ENCODE results near the gene KCNK7. TPM values are rescaled to one million over a fixed set of nuclear protein-coding genes. Genes with fewer than 3 reads are reported as not detected.
"Not testable (repeated sequence)": the region's sequence is repeated elsewhere in the genome, so short reads cannot be mapped to it uniquely, and the experiment has no call there.

Gene KCNK7
- total RNA-seq, 4 donors from 2014 or later: 0.39 to 18.6 TPM; not detected in 2

- peak overlapping the region; percentile 100 for H3K27ac ChIP-seq
- peaks cover 53 to 67% of the 10 kb centered on the region in 2 donors for H3K4me1 ChIP-seq
- TF ChIP-seq POLR2A (IDR thresholded peaks at IDR 0.05) (no peak), CTCF (IDR thresholded peaks at IDR 0.05 in 4 of 5, conservative IDR thresholded peaks at IDR 0.05 in 1 of 5) (no peak)
- ATAC-seq: no peak
- intact Hi-C loops (cut with DNase I; ENCODE audit: low total_unique reads) (loop anchor here (2.0 to 5.0 kb wide), 2 partner anchors 99 to 151 kb away; no protein-coding TSS in a partner anchor), in situ Hi-C loops (cut with MboI; ENCODE audit: low sequenced_read_pairs in 4 of 4) (no loop called here)
- H3K9me3 ChIP-seq: no peaks in the 10 kb centered on the region
- DNase-seq: no peak
- peaks cover 0 to 3% of the 10 kb centered on the region in 2 donors for H3K36me3 ChIP-seq
- H3K27me3 ChIP-seq: no peaks in the 10 kb centered on the region
- peak overlapping the region; percentile 84 to 99 (median 95) for H3K4me3 ChIP-seq
These were observed 24.2 kb downstream of the KCNK7 start for GRCh38 chr11:65571420-65571819.

DNA sequence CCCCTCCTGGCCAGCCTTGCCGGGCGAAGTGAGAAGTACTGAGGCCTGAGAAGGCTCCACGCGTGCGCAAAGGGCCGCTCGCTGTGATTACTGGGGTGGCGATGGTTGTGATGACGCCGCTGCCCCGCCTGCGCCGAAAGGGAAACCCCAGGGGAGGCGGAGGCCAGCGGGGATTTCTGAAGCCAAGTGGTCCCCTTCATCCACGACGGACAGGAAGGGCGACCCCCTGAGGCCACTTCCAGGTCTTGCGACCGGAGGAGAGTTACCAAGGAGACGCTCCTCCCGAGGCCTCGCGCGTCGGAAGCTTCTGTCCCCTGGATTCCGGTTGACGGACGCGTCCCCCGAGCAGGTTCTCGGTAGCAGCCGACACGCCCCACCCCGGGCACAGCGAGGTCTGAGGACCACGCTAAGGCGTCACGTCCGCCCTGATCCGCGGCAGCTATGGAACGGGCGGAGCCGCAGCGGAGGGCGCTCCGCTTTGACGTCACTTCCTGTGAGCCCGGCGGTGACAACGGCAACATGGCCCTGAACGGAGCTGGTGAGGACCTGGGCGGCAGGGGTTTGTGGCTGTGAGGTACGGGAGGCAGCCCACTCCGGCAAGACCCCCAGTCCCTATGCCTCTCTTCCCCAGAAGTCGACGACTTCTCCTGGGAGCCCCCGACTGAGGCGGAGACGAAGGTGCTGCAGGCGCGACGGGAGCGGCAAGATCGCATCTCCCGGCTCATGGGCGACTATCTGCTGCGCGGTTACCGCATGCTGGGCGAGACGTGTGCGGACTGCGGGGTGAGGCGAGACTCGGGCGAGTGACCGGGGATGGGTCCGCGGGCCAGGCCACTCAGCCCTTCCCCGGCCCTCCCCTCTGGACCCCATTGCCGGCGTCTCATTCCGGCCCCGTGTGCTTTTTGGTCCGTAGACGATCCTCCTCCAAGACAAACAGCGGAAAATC, 25.4 kb downstream of the KCNK7 start, which contains the start of gene ZNRD2:
Gene ZNRD2 (plus strand): TSS at position 505 of the 946 bp plus-strand sequence. CDS start 15 bp downstream, at position 520.
- peak within 1 kb of the TSS; percentile 84 to 99 (median 95) for H3K4me3 ChIP-seq
- ATAC-seq (peak; percentile 63 to 65), DNase-seq (peak; percentile 97)
- H3K27ac ChIP-seq: peak within 1 kb of the TSS; percentile 100
- intact Hi-C loops (cut with DNase I; ENCODE audit: low total_unique reads) (loop anchor here (1.0 to 5.0 kb wide), 4 partner anchors 10 to 149 kb away; no protein-coding TSS in a partner anchor), in situ Hi-C loops (cut with MboI; ENCODE audit: low sequenced_read_pairs in 4 of 4) (no loop called here)
- TF ChIP-seq CTCF (IDR thresholded peaks at IDR 0.05 in 4 of 5, conservative IDR thresholded peaks at IDR 0.05 in 1 of 5) (peak in 4 of 5 experiments; percentile 45 to 70 (median 58)), POLR2A (IDR thresholded peaks at IDR 0.05) (peak; percentile 88 to 95)
- H3K9me3 ChIP-seq: no peaks in the 10 kb centered on the region
- H3K36me3 ChIP-seq: peaks cover 0 to 3% of the 10 kb centered on the region in 2 donors
- H3K27me3 ChIP-seq: no peaks in the 10 kb centered on the region
- H3K4me1 ChIP-seq: peaks cover 49 to 61% of the 10 kb centered on the region in 2 donors

DNA sequence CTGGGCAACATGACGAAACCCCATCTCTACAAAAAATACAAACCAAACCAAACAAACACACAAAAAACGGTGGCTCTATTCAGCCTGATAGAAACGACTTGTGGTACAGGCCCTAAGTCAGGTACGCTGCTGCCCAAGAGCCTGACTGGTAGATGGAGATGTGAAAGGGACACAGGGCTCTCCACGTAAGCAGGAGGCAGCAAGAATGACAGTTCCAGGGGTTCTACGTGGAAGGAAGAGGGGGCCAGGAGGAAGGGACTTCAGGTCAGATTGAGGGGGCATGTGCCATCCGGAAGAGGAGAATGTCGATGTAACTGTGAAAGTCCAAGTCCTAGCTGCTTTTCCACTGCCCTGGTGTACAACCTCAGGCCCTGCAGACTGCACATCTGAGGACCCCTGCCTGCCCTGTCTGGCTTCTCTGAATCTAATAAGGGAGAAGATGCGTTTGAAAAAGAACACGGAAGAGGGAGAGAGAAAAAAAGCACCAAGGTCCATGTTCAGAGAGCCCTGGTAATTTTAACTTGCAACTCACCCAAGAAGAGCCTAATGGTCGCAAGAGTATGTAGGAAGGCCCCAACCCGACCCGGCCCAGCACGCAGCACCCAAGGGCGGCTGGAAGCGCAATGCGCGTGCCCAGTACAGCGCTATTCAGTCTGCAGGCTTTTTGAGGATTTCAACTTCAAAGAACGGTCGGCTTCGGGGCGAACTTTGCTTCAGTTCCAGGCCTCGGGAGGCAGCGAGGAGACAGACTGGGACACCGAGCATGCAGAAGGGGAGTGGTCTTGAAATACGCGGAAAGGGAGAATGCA, 26.2 kb downstream of the KCNK7 start:
- peaks cover 47 to 52% of the 10 kb centered on the region in 2 donors for H3K4me1 ChIP-seq
- peak in 1 of 2 donors; percentile 37 for DNase-seq
- H3K27ac ChIP-seq: peak overlapping the region; percentile 100
- peak overlapping the region; percentile 84 to 99 (median 95) for H3K4me3 ChIP-seq
- TF ChIP-seq POLR2A (IDR thresholded peaks at IDR 0.05) (no peak), CTCF (IDR thresholded peaks at IDR 0.05 in 4 of 5, conservative IDR thresholded peaks at IDR 0.05 in 1 of 5) (no peak)
- in situ Hi-C loops (cut with MboI; ENCODE audit: low sequenced_read_pairs in 4 of 4) (no loop called here), intact Hi-C loops (cut with DNase I; ENCODE audit: low total_unique reads) (loop anchor here (1.0 kb wide), 1 partner anchor 9 kb away; no protein-coding TSS in a partner anchor)
- H3K36me3 ChIP-seq: peaks cover 0 to 3% of the 10 kb centered on the region in 2 donors
- ATAC-seq: peak in 1 of 2 donors; percentile 3
- no peaks in the 10 kb centered on the region for H3K9me3 ChIP-seq
- H3K27me3 ChIP-seq: no peaks in the 10 kb centered on the region

DNA sequence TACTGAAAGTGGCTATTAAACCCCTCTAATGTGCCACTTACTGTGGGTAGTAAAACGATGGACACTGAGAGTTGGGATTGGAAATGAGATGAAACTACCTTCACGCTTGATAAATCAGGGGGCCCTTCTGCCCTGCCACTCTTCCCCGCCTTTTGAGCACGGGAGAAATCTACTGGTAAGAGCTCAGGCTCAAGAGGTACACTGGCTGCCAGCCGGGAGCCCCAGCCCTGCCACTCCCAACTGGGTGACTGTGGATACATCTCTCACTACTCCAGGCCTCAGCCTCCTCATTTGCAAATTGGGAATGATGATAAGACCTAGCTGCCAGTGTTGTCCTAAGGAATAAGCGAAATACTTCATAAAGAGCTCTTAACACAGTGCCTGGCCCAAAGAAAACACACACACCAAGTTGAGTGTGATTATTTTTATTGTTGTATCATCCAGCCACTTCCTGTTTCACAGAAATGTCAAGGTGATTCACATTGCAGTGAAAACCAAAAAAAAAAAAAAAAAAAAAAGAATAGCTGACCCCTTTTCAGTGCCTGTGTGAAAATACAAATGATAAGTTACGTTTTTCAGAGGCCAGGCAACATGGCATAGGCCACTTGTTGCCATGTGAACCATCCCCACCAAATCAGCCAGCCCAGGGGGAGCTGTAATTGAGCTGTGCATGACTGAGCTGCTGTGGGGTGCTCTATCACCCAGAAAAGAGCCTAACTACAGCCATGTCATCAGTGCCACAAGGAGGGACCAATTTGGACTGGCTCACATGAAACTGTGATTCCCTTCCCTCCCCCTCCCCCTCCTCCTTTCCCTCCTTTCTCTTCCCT, 29.8 kb downstream of the KCNK7 start:
- in situ Hi-C loops (cut with MboI; ENCODE audit: low sequenced_read_pairs in 4 of 4): no loop called here
- no peak for ATAC-seq
- no peaks in the 10 kb centered on the region for H3K36me3 ChIP-seq
- no peak overlapping the region for H3K4me3 ChIP-seq
- H3K4me1 ChIP-seq: peaks cover 36 to 40% of the 10 kb centered on the region in 2 donors
- TF ChIP-seq CTCF (IDR thresholded peaks at IDR 0.05 in 4 of 5, conservative IDR thresholded peaks at IDR 0.05 in 1 of 5) (no peak), POLR2A (IDR thresholded peaks at IDR 0.05) (no peak)
- DNase-seq: no peak
- no peaks in the 10 kb centered on the region for H3K27me3 ChIP-seq
- H3K27ac ChIP-seq: peak overlapping the region; percentile 15 to 42 (median 32)
- intact Hi-C loops (cut with DNase I; ENCODE audit: low total_unique reads): no loop called here
- H3K9me3 ChIP-seq: no peaks in the 10 kb centered on the region

DNA sequence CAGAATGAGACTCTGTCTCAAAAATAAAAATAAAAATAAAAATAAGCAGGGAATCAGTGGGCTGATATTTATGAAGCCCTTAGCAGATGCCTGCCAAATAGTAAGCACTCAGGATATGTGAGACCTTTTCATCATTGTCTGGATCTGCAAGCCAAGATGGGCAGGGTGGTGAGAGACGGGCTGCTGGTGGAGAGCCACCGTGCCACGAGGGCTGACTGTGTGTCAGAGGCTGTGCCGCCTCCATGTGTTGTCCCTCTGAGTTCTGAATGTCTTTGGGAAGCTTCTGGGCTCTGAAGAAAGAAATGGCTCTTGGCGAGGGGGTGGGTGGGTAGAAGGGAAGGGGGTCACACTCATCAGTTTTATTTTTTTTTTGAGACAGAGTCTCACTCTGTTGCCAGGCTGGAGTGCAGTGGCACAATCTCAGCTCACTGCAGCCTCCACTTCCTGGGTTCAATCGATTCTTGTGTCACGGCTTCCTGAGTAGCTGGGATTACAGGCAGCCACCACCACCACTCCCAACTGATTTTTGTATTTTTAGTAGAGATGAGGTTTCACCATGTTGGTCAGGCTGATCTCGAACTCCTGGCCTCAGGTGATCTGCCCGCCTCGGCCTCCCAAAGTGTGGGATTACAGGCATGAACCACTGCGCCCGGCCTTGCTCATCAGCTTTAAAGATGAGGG, 30.6 kb downstream of the KCNK7 start:
- Histone ChIP-seq H3K4me1 (peaks cover 44 to 45% of the 10 kb centered on the region in 2 donors), H3K27ac (peak overlapping the region; percentile 25 to 42 (median 38))
- in situ Hi-C loops (cut with MboI; ENCODE audit: low sequenced_read_pairs in 4 of 4); H3K27me3 ChIP-seq; ATAC-seq; H3K36me3 ChIP-seq; DNase-seq; intact Hi-C loops (cut with DNase I; ENCODE audit: low total_unique reads); H3K9me3 ChIP-seq; H3K4me3 ChIP-seq: not testable (repeated sequence)
